Measurements from ENCODE around the gene GOLGA8O.
A peak's percentile ranks its signal among the peaks of the same experiment; 100 is the strongest.
"Not testable (repeated sequence)": the region's sequence is repeated elsewhere in the genome, so short reads cannot be mapped to it uniquely, and the experiment has no call there.

GOLGA8O gene, protein sequence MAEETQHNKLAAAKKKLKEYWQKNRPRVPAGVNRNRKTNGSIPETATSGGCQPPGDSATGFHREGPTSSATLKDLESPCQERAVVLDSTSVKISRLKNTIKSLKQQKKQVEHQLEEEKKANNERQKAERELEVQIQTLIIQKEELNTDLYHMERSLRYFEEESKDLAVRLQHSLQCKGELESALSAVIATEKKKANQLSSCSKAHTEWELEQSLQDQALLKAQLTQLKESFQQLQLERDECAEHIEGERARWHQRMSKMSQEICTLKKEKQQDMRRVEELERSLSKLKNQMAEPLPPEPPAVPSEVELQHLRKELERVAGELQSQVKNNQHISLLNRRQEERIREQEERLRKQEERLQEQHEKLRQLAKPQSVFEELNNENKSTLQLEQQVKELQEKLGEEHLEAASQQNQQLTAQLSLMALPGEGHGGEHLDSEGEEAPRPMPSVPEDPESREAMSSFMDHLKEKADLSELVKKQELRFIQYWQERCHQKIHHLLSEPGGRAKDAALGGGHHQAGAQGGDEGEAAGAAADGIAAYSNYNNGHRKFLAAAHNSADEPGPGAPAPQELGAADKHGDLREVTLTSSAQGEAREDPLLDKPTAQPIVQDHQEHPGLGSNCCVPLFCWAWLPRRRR

DNA sequence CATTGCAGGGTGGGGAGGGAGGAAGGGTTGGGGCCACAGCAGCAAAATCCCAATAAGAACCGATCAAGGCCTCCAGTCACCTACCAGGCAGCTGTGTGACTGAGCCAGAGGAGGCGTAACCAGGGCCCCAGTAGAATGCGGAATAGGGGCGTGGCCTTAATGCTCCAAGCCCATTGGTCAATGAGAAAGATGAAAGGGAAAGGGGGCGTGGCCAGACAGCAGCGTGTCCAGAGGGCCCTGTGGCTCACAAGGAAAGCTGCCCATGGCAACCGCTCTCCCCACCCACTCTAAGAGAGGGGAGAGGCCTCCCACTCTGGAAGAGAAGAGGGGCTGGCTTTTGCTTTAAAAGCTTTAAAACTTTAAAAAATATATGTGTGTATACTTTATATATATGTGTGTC, at the start of gene GOLGA8O:
TSS of gene GOLGA8O (minus strand) at position 101 of the 400 bp plus-strand sequence. CDS start at position 3, 98 bp downstream.
- not testable (repeated sequence) for DNase-seq

DNA sequence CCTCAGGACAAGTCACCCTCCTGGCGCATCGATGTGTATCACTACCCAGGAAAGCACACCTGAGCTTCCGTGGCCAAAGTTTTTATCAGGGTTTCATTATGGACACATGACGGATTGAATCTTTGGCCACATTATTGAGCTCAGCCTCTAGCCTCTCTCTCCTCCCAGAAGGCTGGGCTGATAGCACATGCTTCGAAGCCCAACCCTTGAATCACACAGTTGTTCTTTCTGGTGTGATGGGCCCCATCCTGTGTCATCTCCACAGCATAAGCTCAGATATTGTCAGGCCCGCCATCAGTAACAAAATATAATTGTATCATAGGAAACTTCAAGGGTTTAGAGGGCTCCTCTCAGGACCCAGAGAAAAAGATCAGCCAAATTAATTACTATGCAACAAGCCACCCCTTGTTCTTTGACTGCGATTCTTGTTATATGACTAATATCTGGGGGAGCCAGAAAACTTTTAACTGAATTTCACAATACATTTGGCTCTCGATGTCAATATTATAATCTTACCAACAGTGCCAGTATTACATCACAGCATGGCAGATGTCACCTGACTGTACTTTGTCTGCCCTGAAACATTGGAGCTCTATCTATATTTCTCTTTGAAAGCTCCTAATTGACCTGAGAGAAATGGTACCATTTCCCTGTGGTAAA, 48.8 kb upstream of the GOLGA8O start:
- DNase-seq = not testable (repeated sequence)

DNA sequence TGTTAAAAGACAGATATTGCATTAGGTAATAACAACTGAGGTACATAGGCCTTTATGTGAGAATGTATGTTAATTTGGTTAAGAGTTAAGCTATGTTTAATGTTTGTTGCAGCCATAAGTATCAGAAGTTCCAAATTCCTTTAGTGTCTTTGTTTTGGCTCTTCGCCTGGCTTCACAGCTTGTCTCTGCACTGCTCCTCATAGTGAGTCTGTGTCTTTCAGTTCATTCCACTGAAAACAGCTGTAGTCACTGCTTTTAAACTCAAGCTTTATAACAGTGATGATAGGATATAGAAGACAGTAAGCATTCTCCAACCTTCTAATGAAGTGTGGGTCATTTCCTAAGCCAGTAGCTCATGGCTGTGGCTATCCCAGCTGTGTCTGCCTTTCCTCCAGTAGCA, 47.5 kb upstream of the GOLGA8O start:
- DNase-seq = not testable (repeated sequence)

DNA sequence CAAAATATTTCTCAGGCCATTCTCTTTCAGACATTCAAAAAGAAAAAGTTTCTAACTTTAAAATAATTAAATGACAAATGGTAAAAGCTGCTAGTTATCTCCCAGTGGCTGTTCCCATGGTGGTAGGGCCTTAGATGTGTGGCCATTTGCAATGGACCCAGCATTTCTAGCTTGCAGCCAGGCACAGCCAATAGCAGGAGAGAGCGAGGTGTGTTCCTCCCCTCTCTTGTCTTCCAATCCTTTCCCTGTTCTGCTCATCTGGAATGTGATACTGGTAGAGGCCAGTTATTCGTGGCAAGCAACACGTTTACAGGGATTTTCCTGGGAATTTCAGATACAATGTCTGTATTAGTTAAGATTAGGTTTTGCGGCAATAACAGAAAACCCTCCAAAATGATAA, 37.3 kb upstream of the GOLGA8O start:
- DNase-seq = not testable (repeated sequence)

DNA sequence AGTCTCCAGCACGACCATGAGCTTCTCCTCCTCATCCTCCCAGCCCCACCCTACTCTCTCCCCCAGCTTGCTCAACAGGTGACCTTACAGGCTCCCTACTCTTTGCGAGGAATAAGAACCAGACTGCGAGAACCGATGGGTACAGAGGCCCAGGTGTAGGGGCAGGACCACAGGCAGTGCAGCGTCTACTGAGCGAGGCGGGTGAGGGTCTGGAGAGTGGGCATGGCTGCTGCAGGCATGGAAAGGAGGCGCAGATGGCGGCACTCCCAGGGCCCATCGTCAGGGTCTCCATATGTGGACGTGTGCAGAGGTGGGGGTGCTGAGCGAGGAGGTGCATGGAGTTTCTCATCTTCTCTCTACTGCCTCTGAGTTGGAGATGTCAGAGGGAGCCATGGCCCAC, 31.0 kb upstream of the GOLGA8O start:
- DNase-seq = not testable (repeated sequence)

DNA sequence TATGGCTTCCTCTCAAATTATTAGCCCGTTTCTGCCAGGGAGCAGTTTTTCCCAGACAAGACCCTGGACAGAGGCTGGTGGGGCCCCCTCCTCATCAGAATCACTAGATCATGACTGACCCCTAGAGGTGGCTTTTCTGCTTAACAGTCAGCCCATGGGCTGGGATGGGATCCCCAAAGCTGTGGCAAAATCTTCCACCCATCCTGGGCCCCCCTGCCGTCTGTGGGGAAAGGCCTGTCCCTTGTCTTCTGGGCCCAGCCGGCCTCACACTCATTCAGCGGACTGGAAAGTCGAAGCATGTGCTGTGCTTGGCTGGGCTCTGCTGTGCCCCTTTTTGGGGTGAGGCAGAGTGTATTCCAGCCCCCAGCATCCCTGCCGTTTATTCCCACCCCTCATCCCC, 27.9 kb upstream of the GOLGA8O start:
- not testable (repeated sequence) for DNase-seq

DNA sequence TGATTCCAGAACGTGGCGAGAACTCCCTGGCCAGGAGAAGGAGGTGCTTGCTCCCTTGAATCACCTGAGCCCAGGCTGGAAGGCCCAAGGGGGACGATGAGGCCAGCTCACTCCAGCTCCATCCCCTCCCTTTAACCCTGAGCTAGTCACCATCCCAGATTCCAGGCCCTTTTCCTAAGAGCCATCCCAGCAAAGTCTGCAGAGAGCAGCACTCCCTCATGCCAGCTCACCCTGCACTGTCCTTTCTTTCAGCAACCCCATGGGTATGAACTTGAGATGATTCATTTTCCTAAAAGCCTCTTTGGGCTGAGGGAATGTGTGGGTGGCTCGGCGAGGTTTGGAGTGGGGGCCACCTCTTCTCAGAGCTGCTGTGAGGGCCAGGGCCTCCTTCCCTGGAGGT, 26.2 kb upstream of the GOLGA8O start:
- DNase-seq = not testable (repeated sequence)

DNA sequence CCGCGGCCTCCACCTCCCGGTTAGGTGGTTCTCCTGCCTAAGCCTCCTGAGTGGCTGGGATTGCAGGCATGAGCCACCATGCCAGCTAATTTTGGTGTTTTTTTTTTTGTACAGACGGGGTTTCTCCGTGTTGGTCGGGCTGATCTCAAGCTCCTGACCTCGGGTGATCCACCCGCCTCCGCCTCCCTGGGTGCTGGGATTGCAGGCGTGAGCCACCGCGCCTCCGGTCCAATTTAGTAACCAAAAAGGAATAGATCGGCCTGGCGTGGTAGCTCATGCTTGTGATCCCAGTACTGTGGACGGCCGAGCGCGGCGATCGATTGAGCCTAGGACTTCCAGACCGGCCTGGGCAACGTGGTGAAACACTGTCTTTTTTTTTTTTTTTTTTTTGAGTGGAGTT, 12.6 kb upstream of the GOLGA8O start:
- DNase-seq = peak; percentile 13

DNA sequence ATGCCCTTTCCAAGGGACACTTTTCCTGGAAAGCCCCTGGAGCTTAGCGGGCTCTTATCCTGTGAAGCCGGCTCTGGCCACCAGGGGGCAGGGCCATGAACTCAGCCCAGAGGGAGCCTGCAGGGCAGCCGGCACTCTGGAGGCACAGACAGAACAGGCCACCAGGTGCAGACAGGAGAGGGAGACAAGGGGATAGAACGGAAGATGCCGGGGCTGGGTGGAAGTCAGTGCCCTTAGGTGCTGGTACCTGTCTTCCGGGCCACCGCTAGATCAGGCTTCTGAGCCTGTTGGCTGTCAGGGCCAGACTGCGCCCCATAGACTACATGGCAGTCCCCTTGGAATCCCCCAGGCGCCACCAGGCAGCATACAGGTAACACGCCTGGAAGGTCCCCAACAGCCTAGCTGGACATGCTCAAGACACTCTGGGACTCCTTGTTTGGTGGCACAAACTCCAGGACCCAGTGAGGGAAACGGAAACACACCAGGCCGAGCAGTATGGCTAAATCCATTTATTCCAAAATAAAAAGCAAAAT, 14.9 kb downstream of the GOLGA8O start:
- DNase-seq = not testable (repeated sequence)

DNA sequence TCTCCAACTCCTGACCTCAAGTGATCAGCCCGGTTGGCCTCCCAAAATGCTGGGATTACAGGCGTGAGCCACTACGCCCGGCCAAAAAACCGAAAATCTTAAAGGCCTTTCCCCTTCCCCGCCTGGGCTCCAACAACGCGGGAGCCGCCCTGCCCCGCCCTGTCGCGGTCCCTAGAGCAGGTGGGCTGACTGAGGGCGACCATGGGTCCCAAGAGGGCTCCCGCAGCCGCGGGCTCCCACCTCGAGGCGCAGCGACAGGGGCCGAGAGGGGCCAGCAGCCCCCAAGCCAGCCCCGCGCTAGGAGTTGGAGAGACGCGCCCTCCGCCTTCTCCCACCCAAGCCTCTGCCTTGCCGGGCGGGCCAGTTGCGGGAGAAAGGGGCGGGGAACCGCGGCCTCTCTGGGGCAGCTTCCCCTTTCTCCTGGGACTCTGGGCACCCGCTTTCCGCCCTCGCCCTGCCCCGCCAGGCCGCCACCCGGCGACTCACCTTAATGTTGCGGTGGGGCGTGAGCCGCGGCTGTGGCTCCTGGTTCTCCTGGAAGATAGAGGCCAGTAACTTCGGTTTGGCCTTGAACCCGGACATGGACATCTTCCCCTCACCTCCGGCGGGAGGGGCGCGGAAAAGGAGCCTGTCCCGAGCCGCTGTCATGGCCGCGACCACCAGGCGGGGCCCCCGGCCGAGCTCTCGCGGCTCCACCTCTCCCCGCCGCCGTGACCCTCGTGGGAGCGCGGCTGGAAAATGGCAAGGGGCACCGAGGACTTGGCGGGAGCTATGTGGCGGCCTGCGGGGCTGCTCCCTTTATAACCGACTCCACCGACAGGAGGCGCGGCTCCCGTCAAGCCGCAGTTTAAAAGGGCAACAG, 21.1 kb downstream of the GOLGA8O start:
- DNase-seq = not testable (repeated sequence)

DNA sequence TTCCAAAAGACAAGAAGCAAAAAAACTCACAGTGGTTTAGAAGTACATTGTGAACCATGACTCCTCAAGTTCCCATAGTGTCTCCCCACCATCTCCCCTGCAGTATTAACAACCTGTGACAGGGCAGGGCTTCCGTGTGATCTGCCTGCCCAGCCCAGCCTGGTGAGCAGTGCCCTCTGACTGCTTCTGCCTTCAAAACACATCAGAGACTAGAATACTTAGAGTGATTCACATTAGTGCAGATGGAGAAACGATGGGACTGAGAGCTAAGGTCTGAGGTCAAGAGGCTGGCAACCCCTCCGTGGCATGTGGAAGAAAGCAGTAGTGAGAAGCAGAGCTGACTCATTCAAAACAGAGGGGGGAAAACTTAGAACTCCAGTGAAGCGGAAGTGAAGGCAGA, 27.8 kb downstream of the GOLGA8O start:
- DNase-seq = not testable (repeated sequence)

DNA sequence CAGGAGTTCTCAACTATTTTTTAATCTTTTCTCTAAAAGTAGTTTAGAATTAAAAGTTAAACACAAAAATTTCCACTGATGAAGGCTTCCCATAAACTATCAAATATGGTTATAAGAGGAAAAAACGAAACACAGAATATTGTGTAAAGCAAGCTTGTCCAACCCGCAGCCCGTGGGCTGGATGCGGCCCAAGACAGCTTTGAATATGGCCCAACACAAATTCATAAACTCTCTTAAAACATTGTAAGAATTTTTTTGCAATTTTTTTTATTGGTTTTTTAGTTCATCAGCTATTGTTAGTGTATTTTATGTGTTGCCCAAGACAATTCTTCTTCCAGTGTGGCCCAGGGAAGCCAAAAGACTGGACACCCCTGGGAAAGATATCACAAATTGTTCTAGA, 28.9 kb downstream of the GOLGA8O start:
- not testable (repeated sequence) for DNase-seq

DNA sequence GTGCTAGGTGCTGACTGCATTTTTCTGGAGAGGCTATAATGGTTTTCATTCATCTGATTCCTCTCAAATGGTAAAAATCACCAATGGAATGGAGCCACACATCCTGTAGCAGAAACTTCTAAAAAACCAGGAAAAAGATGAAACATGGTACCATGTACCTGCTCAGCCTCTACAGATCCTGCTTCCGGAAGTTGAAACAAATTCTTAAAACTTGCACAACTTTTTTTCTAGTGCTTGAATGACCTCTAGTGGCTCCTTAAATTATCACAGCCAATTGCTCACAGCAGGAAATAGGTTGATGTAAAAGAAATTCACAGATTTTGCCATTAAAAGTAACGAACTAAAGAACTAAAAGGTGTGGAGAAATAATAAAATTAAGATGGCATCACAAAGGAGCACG, 47.5 kb downstream of the GOLGA8O start:
- not testable (repeated sequence) for DNase-seq

DNA sequence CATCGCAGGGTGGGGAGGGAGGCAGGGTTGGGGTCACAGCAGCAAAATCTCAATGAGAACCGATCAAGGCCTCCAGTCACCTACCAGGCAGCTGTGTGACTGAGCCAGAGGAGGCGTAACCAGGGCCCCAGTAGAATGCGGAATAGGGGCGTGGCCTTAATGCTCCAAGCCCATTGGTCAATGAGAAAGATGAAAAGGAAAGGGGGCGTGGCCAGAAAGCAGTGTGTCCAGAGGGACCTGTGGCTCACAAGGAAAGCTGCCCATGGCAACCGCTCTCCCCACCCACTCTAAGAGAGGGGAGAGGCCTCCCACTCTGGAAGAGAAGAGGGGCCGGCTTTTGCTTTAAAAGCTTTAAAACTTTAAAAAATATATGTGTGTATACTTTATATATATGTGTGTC, 52.2 kb downstream of the GOLGA8O start, which contains the start of gene GOLGA8K:
TSS of gene GOLGA8K (minus strand) at position 101 of the 400 bp plus-strand sequence. CDS start at position 3, 98 bp downstream.
- not testable (repeated sequence) for DNase-seq

DNA sequence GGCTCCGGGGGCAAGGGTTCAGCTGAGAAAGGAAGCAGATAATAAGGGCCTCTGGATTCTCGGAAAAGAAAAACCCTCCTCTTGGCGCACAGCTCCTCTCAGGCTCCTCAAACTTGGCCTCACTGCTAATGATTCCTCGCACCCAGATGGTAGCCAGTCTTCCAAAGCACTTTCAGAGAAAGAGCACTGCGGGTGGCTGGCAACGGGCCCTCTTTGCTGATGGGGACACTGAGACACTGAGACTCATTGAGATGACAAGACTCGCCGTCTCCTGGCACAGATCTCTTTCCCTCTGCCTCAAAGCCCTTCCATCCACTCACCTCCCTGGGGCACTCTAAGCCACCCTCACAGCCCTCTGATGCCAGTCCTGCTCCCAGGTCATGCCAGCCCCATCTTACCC, 58.9 kb downstream of the GOLGA8O start:
- DNase-seq = not testable (repeated sequence)

Measured in activated effector memory CD4-positive, alpha-beta T cell treated with anti-CD3 and anti-CD28 coated beads, Interleukin-2, amount 50 U/mL, for 16 hours (primary cell).